Gastroesophageal sphincter (tissue), 3 donors: ENCODE results near the gene HTD2.

ENCODE experiments used
- CTCF ChIP-seq, 4 experiments: fragments of 200-600 bp in 2 of 4; fragments of 450-650 bp in 2 of 4; sonication (generic) in 1 of 4; IDR thresholded peaks; one replicate each; pipeline ENCODE4 v1.5.1; 2017 to 2019; ENCODE audit warnings: antibody characterized with exemption in 4 of 4, mild to moderate bottlenecking in 2 of 4, moderate library complexity in 2 of 4
- EP300 ChIP-seq: sonication (generic); formaldehyde crosslinking; IDR thresholded peaks from one replicate; pipeline ENCODE4 v1.6.1; 2017; ENCODE audit warnings: antibody characterized with exemption, mild to moderate bottlenecking
- POLR2A ChIP-seq, 2 donors: fragments of 450-650 bp; IDR thresholded peaks; one replicate each; pipeline ENCODE4 v1.6.1; 2017; ENCODE audit warnings: antibody characterized with exemption in 2 of 2, mild to moderate bottlenecking in 2 of 2, moderate library complexity in 1 of 2
- POLR2AphosphoS5 ChIP-seq: sonication (generic); formaldehyde crosslinking; IDR thresholded peaks from one replicate; pipeline ENCODE4 v1.6.1; 2017; ENCODE audit warnings: antibody characterized with exemption

GRCh38 chr3:58281069-58281468, 25.3 kb upstream of the HTD2 start:
- TF ChIP-seq CTCF (IDR thresholded peaks at IDR 0.05) (no peak), POLR2A (IDR thresholded peaks at IDR 0.05) (no peak), POLR2AphosphoS5 (no peak), EP300 (no peak)
